Ascending aorta (tissue), 2 donors: ENCODE results near the gene HMCN1. TPM values are rescaled to one million over a fixed set of nuclear protein-coding genes. Genes with fewer than 3 reads are reported as not detected.

Source experiments
- DNase-seq, 2 donors: peaks; one replicate each; pipeline ENCODE4 v3.0.0-alpha.2; 2019; ENCODE audit warnings: low spot score in 2 of 2
- H3K27ac ChIP-seq, 2 donors: fragments of 200-600 bp; sonication (generic); one replicate each; pipeline ENCODE4 v1.5.1; 2016 to 2017; ENCODE audit warnings: mild to moderate bottlenecking in 1 of 2
- H3K27me3 ChIP-seq: fragments of 200-600 bp; sonication (generic); one replicate; pipeline ENCODE4 v1.5.1; 2017
- H3K36me3 ChIP-seq, 2 donors: fragments of 200-600 bp; sonication (generic); one replicate each; pipeline ENCODE4 v1.5.1; 2016
- H3K4me1 ChIP-seq, 2 donors: fragments of 200-600 bp; sonication (generic); one replicate each; pipeline ENCODE4 v1.5.1; 2016 to 2017; ENCODE audit warnings: mild to moderate bottlenecking in 1 of 2
- H3K4me3 ChIP-seq, 2 donors: fragments of 200-600 bp; sonication (generic); one replicate each; pipeline ENCODE4 v1.5.1; 2016 to 2017; ENCODE audit warnings: mild to moderate bottlenecking in 1 of 2
- H3K9me3 ChIP-seq, 2 donors: fragments of 200-600 bp; sonication (generic); one replicate each; pipeline ENCODE4 v1.5.1; 2016
- intact Hi-C: fragments of 100-400 bp; cut with DNase I; formaldehyde crosslinking; loops from one replicate; pipeline ENCODE4 v1.15.1; 2023
- total RNA-seq: library from RNA; depleted of rRNA; stranded (reverse); fragments of >200 nt; gene quantifications from one replicate; pipeline ENCODE4 v1.1.0, GENCODE V29; 2016
- TF ChIP-seq, protein P1 (sequence below), 3 experiments: fragments of 200-600 bp in 2 of 3; fragments of 450-650 bp in 1 of 3; sonication (generic) in 2 of 3; IDR thresholded peaks; one replicate each; pipeline ENCODE4 v1.5.1; 2016 to 2019; ENCODE audit warnings: antibody characterized with exemption in 3 of 3, mild to moderate bottlenecking in 1 of 3, moderate library complexity in 1 of 3

HMCN1 gene
- total RNA-seq, 1 donor from 2014 or later = 61.7 TPM

GRCh38 chr1:186044079-186044685 lies 310.0 kb downstream of the HMCN1 start:
- intact Hi-C loops = no loop called here
- no peaks in the 10 kb centered on the region for H3K27me3 ChIP-seq
- H3K4me3 ChIP-seq = no peak overlapping the region
- TF ChIP-seq, protein P1, sequence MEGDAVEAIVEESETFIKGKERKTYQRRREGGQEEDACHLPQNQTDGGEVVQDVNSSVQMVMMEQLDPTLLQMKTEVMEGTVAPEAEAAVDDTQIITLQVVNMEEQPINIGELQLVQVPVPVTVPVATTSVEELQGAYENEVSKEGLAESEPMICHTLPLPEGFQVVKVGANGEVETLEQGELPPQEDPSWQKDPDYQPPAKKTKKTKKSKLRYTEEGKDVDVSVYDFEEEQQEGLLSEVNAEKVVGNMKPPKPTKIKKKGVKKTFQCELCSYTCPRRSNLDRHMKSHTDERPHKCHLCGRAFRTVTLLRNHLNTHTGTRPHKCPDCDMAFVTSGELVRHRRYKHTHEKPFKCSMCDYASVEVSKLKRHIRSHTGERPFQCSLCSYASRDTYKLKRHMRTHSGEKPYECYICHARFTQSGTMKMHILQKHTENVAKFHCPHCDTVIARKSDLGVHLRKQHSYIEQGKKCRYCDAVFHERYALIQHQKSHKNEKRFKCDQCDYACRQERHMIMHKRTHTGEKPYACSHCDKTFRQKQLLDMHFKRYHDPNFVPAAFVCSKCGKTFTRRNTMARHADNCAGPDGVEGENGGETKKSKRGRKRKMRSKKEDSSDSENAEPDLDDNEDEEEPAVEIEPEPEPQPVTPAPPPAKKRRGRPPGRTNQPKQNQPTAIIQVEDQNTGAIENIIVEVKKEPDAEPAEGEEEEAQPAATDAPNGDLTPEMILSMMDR (IDR thresholded peaks at IDR 0.05) = no peak
- no peaks in the 10 kb centered on the region for H3K9me3 ChIP-seq
- H3K4me1 ChIP-seq = peaks cover 0 to 13% of the 10 kb centered on the region in 2 donors
- no peak for DNase-seq
- peaks cover 2 to 15% of the 10 kb centered on the region in 2 donors for H3K36me3 ChIP-seq
- H3K27ac ChIP-seq = peak overlapping the region; percentile 58 to 67

- Histone ChIP-seq H3K4me3 (no peak overlapping the region), H3K36me3 (peaks cover 0 to 6% of the 10 kb centered on the region in 2 donors), H3K27me3 (no peaks in the 10 kb centered on the region), H3K9me3 (no peaks in the 10 kb centered on the region), H3K27ac (no peak overlapping the region), H3K4me1 (peaks cover 0 to 13% of the 10 kb centered on the region in 2 donors)
- no peak for DNase-seq
- intact Hi-C loops = no loop called here
- TF ChIP-seq, protein P1 (IDR thresholded peaks at IDR 0.05) = no peak
These were observed 312.4 kb downstream of the HMCN1 start for GRCh38 chr1:186046437-186047211.

- Histone ChIP-seq H3K27me3 (no peaks in the 10 kb centered on the region), H3K36me3 (peaks cover 0 to 23% of the 10 kb centered on the region in 2 donors), H3K27ac (no peak overlapping the region), H3K4me3 (no peak overlapping the region), H3K9me3 (no peaks in the 10 kb centered on the region), H3K4me1 (no peaks in the 10 kb centered on the region)
- intact Hi-C loops = no loop called here
- TF ChIP-seq, protein P1 (IDR thresholded peaks at IDR 0.05) = no peak
- no peak for DNase-seq
These were observed 316.2 kb downstream of the HMCN1 start for GRCh38 chr1:186050360-186050759.

GRCh38 chr1:186054003-186054402 lies 319.8 kb downstream of the HMCN1 start:
- Histone ChIP-seq H3K27me3 (no peaks in the 10 kb centered on the region), H3K9me3 (no peaks in the 10 kb centered on the region), H3K4me1 (peaks cover 0 to 2% of the 10 kb centered on the region in 2 donors), H3K27ac (no peak overlapping the region), H3K36me3 (peaks cover 4 to 19% of the 10 kb centered on the region in 2 donors), H3K4me3 (no peak overlapping the region)
- TF ChIP-seq, protein P1 (IDR thresholded peaks at IDR 0.05) = no peak
- intact Hi-C loops = no loop called here
- DNase-seq = no peak

GRCh38 chr1:186054932-186055331 lies 320.7 kb downstream of the HMCN1 start:
- Histone ChIP-seq H3K36me3 (peaks cover 4 to 19% of the 10 kb centered on the region in 2 donors), H3K4me3 (no peak overlapping the region), H3K4me1 (peaks cover 0 to 8% of the 10 kb centered on the region in 2 donors), H3K27ac (no peak overlapping the region), H3K9me3 (no peaks in the 10 kb centered on the region), H3K27me3 (no peaks in the 10 kb centered on the region)
- intact Hi-C loops = no loop called here
- TF ChIP-seq, protein P1 (IDR thresholded peaks at IDR 0.05) = no peak
- no peak for DNase-seq
